Activated CD8-positive, alpha-beta memory T cell treated with anti-CD3 and anti-CD28 coated beads for 24 hours (primary cell): Measurements from ENCODE around the gene CPNE7.
A peak's percentile ranks its signal among the peaks of the same experiment; 100 is the strongest.
"Not testable (repeated sequence)": the region's sequence is repeated elsewhere in the genome, so short reads cannot be mapped to it uniquely, and the experiment has no call there.

Experiments
- DNase-seq: peaks from one replicate; pipeline ENCODE4 v3.0.0-alpha.2; 2020

CPNE7 gene

GRCh38 chr16:89569506-89570341, 5.8 kb upstream of the CPNE7 start:
- no peak for DNase-seq

GRCh38 chr16:89570342-89570923, 5.1 kb upstream of the CPNE7 start:
- DNase-seq = no peak

- DNase-seq = not testable (repeated sequence)
Observed at GRCh38 chr16:89570983-89571598, 4.5 kb upstream of the CPNE7 start.

GRCh38 chr16:89571636-89572035, 3.9 kb upstream of the CPNE7 start:
- no peak for DNase-seq

GRCh38 chr16:89572073-89572484, 3.5 kb upstream of the CPNE7 start:
- no peak for DNase-seq

- DNase-seq = no peak
Observed at GRCh38 chr16:89572485-89573205, 2.9 kb upstream of the CPNE7 start.

GRCh38 chr16:89573826-89574680, 1.5 kb upstream of the CPNE7 start:
- DNase-seq = no peak

GRCh38 chr16:89574681-89575246, 794 bp upstream of the CPNE7 start:
- DNase-seq = peak; percentile 82

GRCh38 chr16:89576153-89577054, 846 bp downstream of the CPNE7 start:
- DNase-seq = no peak

- no peak for DNase-seq
Observed at GRCh38 chr16:89577055-89577759, 1.6 kb downstream of the CPNE7 start.

GRCh38 chr16:89579351-89579750, 3.8 kb downstream of the CPNE7 start:
- no peak for DNase-seq

GRCh38 chr16:89581045-89581695, 5.6 kb downstream of the CPNE7 start:
- DNase-seq = no peak

- no peak for DNase-seq
Observed at GRCh38 chr16:89581861-89582563, 6.5 kb downstream of the CPNE7 start.

- DNase-seq = no peak
Observed at GRCh38 chr16:89582614-89583196, 7.1 kb downstream of the CPNE7 start.

GRCh38 chr16:89583197-89583894, 7.8 kb downstream of the CPNE7 start:
- DNase-seq = no peak

- DNase-seq = no peak
Observed at GRCh38 chr16:89583895-89584644, 8.5 kb downstream of the CPNE7 start.
